AG10803 (cell line): Measurements from ENCODE around the gene ECD.

Experiments
- DNase-seq: peaks from one replicate; pipeline ENCODE4 v3.0.0; 2010; ENCODE audit warnings: low read depth
- H3K4me3 ChIP-seq: 2 replicates; pipeline ENCODE4 v1.5.1; 2011; ENCODE audit warnings: mild to moderate bottlenecking, low read length, control low read depth
- CTCF ChIP-seq: conservative IDR thresholded peaks from 2 replicates; pipeline ENCODE4 v1.5.1; 2011; ENCODE audit warnings: mild to moderate bottlenecking, low read length, control low read depth, inconsistent platforms

Gene ECD

GRCh38 chr10:73139251-73139650 lies 28.6 kb downstream of the ECD start:
- no peak for TF ChIP-seq CTCF
- DNase-seq: no peak
- H3K4me3 ChIP-seq: no peak overlapping the region

GRCh38 chr10:73136627-73137026 lies 31.2 kb downstream of the ECD start:
- no peak for DNase-seq
- TF ChIP-seq CTCF: no peak
- no peak overlapping the region for H3K4me3 ChIP-seq

DNA sequence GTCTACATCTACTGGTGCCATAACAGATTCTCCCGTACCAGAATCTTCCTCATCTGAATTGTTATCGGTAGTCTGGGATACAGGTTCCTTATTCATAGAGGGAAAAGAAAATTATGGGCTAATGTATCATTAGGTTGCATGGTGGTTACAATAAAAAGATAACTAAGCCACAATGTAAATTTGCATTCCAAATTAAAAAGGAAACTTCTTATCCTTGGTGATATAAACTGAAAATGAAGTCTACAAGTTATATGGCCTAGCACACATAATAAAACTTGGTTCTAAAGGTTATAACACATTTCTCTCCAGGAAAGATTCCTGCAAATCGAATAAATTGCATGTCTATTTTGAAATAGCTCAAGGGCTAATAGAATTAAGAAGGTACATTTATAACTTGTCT lies 33.1 kb downstream of the ECD start:
- TF ChIP-seq CTCF: no peak
- DNase-seq: no peak
- H3K4me3 ChIP-seq: no peak overlapping the region

DNA sequence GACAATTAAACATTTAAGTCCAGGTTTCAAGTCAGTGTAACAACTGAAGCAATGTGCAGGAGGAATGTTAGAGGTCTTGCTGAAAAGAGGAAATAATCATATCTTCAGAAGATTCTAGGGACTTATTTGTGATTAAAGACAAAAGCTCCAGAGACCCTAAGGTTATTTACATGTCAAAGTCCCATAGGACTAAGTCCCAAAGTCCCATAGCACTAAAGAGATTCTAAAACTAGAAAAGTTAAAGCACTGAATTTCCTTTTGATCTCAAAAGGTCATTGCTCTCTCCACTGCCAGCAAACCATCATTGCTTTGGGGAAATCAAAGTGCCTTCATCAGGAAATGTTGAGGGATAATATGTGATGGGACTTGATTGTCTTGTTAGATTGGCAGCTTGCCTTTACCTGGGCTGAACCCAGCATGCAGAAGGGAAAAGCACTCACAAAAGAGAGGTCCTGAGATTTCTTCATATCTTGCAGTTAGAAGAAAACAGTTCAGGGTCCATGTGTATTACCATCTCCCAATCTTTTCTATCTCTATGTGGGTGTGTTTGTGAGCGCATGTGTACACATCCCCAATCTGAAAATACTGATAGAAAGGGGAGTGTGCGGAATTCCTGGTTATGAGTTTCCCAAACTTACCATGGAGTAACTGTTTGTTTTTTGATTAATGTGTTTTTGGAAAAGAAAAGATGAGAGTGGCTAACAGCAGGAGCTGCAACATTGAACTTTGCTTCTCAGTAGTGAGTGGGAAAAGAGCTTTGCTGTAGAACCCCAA lies 35.7 kb downstream of the ECD start:
- no peak for TF ChIP-seq CTCF
- DNase-seq: no peak
- no peak overlapping the region for H3K4me3 ChIP-seq

DNA sequence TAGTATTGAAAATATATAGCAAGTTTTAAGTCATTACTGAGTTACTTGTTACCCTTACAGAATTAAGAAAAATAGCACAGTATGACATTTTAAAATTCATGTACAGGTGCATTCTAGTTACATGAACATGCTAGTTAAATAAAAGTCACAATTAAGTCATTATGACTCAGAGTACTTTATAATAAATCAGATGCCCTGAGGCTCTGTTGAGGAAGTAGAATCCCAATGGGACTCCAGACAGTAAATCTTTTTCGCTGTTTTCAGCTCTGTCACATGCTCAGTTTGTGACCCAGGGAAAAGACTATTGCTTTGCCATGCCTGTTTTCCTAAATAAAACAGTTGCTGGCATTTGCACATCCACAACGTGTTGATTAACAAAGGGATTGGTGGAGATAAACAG lies 36.5 kb downstream of the ECD start:
- no peak for DNase-seq
- no peak overlapping the region for H3K4me3 ChIP-seq
- no peak for TF ChIP-seq CTCF

GRCh38 chr10:73126343-73126742 lies 41.5 kb downstream of the ECD start:
- TF ChIP-seq CTCF: no peak
- no peak for DNase-seq
- no peak overlapping the region for H3K4me3 ChIP-seq

DNA sequence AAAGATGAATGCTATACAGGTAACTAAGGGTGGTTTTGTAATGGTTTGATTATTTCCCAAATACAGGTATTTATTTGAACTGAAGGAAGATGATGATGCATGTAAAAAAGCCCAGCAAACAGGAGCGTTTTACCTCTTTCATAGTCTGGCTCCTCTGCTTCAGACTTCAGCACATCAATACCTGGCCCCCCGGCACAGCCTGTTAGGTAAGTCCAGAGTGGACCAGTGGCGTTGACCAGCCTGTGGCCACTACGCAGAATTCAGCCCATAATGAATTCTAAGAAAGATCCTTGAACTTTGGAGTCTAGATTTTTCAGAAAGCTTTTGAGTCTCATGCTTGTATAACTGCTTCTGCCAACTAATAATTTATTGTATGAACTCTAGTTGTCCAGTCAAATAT lies 47.9 kb downstream of the ECD start:
- no peak for DNase-seq
- no peak overlapping the region for H3K4me3 ChIP-seq
- no peak for TF ChIP-seq CTCF
